GM21576 (cell line): ENCODE measurements around the gene TMED1.

Source experiments
- ATAC-seq: cut with Tn5 transposase; IDR thresholded peaks from one replicate; pipeline ENCODE4 v1.9.1; 2021; ENCODE audit warnings: mild to moderate bottlenecking, moderate library complexity; ENCODE audit not compliant: unreplicated experiment

Gene TMED1

DNA sequence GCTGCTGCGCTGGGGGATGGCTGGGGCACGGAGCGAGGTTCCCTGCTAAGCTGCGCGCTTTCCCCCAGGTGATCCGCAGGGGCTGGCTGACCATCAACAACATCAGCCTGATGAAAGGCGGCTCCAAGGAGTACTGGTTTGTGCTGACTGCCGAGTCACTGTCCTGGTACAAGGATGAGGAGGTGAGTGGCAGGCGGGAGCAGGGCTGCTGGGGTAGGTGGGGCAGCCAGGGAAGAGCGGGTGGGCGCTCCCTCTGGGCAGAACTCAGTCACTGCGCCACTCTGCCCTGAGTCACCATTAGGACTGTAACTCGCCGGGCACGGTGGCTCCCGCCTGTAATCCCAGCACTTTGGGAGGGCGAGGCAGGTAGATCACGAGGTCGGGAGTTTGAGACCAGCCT, 23.8 kb downstream of the TMED1 start:
- no peak for ATAC-seq

DNA sequence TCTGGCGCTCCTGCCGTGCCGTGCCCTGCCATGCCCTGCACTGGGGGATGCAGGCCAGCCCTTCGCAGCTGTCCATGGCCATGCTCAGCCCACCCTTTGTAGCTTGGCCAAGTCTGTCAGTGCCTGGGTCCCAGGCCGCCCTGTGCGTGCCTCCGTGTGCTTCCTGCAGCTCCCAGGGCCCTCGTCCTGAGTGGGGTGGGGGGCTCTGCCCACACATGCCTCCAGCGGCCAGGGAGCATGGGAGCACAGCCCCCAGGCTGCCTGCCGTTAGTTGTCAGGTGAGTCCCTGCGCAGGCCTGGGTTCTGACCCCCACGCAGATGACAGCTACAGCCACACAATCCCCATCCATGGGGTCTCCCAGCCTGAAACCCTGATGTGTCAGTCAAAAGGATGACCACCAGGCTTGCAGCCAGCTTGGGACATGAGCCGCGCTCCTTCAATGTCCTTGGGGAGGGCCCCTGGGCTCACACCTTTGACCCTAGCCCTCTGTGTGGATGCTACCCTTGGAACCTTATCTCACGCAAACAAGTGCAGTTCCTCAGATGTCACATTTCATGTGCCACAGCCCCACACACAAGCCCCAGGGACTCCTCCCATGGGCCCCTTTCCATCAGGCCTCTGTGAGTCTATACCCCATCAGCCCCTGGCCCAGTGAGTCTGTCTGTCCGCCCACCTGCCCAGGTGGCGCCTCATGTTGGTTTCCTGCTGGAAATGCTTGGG, 24.5 kb downstream of the TMED1 start:
- ATAC-seq = no peak

DNA sequence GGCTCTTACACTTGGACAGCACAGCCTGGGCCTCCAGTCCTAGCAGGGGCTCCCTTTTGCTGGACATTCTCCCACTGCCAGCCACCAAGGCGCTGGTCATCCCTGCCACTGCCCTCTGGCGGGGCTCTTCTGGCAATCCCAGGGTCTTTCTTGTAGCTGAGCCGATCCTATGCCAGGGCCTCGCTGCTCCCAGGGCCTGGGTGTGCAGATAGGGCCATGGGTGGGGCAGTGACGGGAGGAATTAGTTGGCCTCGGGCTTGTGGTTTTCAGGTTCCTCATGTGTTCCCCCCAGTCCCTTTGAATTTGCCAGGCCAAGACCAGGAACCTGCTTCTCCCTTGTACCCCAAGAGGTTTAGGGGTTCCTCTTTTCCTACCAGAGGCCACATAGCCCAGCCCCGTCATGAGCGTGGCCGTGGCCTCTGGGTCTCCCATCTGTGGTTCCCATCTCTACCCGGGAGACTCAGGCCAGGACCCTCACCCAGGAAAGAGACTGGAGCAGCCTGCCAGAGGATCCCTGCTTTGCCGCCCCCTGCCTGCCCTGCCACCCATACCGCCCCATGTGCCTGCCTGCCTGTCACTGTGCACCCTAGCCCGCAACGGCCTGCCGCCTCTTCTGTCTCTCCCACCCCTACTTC, 26.2 kb downstream of the TMED1 start:
- ATAC-seq = no peak

DNA sequence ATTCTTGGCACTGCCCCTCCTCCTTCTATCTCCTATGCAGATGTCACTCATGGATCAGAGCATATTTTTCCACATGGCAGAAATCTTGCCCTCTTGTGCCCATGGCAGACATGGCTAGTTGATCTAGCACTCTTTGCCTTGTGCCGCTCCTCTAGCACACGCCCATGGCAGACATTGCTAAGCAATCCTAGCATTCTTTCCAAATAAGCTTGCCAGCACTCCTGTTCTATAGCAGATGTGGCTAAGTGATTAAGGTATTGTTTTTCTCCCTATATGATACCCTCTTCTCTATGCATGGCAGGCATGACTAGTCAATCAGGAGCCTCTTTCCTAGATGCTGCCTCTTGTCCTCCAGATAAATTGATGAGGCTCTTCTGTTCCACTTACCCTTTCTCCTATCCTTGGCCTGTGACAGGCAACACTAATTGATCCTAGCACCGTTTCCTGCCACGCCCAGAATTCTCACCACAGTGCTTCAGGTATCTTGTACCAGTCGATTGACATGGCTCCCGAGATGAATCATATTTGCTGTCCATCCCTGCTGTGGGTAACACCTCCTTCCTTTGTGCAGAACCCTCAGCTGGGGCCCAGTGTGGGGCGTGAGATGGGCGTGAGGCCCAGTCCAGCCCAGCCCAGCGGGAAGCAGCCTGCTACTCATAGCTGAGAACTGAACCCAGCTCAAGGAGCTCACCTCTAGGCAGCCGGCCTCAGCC, 26.9 kb downstream of the TMED1 start:
- no peak for ATAC-seq

DNA sequence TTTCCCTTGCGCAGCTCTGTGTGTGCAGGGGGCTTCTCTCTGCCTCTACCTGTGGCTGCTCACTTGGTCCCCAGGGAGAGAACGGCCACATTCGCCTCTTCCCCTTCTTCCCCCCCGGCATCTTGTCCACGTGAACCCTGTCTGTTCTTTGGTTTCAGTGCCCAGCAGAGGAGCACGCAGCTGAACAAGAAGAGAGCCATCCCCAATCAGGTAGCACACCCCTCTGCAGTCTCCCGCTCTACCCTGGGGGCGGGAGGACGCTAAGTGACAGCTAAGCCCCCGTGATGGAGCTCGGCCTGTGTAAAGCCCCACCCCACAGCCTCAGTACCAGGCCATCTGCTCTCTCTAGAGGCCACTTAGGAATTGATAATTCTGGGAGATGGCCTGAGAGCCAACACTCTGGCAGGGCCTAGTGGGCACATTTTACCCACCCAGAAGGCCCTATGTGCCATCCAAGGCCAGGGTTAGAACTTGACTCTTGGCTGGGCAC, 30.2 kb downstream of the TMED1 start:
- no peak for ATAC-seq

DNA sequence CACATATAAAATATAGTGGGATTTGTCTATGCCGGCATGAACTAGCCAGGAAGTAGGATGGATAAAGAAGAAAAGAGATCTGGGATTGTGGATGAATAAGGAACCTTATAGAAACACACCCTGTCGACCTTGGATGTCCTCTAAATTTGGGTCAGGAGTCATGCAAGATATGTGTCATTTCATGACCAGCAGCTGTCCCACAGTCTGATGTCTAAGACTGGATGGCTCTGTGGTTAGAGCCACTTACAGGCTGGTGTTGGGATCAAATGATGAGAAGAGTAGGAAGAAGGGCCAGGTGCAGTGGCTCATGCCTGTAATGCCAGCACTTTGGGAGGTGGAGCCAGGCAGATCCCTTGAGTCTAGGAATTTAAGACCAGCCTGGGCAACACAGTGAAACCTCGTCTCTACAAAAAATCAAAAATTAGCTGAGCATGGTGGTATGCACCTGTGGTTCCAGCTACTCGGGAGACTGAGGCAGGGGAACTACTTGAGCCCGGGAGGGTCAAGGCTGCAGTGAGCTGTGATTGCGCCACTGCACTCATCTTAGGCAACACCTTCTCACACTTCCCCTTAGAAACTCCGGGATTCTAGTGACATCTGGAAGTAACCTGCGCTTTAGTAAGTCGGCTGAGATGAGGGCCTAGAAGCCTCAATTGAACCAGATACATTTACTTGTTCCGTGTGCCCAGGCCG, 30.8 kb downstream of the TMED1 start:
- no peak for ATAC-seq

DNA sequence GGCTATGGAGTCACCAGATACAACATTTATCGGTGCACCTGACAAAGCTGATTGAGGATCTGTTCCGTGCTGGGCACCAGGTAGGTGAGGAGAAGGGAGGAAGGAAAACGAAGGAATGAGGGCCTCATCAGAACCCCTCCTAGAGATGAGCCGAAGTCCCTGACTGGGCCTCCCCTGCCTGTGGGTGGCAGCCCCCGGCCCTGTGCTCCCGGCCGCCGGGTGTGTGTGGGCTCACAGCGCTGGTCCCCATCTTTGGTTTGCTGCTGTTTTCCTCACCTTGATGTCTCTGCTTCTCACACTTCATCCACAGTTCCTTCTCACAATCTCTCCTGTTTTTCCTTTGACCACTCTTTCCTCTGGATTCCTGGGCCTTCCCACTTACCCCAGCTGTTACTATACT, 32.8 kb downstream of the TMED1 start:
- ATAC-seq = no peak

DNA sequence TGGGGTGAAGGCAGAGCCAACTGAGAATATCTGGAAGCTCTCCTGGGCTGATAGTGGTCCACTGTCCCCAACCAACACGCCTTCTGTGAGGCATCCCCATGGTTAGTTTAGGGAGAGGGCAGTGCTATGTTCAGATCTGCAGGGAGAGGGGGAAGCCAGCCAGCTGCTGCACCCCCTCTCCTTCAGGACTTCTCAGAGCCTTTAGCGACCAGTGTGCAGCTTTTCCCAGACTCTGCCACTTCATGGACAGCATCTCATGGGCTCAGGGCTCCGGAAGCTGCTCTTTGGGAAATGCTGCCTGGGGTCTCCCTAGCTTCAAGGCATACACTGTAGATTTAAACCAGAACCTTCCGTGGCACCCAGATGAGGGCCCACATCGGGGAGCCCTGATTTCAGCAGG, 33.5 kb downstream of the TMED1 start:
- ATAC-seq = no peak

DNA sequence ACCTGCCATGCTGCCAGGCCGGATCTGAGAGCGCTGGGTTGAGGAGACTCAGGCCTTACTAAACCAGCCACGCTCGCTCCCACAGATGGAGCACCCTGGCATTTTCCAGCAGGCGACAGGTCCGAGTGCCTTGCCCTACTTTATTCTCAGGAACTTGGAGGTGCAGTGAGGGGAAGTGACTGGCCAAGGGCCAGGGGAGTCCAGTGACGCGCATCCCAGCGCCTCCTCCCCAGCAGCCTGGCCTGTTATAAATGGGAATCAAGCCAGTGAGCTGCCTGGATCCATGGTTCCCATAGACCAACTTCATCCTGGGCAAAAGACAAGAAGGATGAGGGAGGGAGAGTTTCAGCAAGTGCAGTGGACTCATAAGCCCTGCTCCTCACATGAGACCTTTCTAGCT, 35.5 kb downstream of the TMED1 start:
- no peak for ATAC-seq

DNA sequence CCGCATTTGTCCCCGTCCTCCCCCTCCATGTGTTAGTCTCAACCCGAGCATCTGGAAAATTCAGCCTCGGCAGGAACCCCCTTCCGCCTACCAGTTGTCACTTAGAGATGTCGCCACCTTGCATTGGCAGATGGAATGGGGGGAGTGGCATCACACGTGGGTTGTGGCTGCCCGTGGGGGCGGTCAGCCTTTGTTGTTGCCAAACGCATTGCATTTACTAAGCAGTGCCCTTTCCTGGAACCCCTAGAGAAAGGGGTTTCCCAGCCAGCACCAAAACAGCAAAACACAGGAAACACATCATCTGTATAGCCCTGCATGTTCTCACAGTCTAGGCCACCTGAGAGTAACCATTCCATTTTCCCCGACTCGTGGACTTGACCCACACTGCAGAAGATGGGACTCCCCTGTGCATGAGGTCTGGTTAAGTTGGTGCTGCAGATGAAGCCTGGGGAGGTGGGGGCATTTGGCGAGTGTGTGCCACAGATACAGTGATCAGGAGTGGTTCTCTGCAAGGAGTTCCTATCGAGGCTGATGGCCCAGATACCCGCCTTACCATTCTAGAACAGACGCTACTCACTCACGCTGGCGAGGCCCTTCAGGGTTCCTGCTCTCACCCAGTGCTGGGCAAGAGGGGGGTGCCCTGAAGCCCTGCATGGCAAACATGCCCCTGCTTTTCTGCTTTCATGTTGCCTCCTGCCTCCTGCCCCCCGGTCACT, 38.3 kb downstream of the TMED1 start:
- no peak for ATAC-seq

DNA sequence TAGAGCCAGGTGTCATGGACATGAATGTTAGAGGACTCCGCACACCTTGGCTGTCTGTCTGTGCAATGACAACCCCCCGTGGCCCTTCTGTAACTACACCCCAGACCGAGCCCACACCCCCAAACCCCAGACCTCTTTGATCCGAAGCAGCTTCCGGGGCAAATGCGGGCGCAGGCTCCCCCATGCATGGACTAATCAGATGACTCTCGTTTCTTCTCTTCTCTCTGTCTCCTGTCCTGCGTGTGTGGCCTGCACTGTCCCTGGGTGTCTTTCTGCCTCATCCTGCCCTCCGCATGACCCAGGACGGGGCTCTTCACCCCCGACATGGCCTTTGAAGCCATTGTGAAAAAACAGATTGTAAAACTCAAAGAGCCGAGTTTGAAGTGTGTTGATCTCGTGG, 38.9 kb downstream of the TMED1 start:
- ATAC-seq = no peak

DNA sequence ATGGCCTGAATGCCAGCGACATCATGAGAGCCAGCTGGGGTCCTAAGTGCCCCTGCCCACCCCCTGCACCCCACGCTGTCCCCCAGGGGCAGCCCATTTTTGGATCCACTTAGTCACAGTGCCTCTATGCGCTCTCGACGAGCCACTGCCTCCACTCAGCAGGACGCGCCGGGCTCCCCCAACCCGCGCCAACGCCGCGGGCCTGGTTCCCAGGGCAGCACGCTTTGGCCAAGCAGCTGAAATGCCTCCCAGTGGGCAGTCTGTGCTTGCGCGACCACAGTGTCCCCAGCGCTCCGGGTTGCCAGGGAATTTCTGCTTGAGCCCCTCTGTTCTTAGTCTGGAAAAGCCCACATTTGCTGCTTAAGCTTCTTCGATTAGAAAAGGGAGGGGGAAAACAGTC, 39.4 kb downstream of the TMED1 start:
- no peak for ATAC-seq

DNA sequence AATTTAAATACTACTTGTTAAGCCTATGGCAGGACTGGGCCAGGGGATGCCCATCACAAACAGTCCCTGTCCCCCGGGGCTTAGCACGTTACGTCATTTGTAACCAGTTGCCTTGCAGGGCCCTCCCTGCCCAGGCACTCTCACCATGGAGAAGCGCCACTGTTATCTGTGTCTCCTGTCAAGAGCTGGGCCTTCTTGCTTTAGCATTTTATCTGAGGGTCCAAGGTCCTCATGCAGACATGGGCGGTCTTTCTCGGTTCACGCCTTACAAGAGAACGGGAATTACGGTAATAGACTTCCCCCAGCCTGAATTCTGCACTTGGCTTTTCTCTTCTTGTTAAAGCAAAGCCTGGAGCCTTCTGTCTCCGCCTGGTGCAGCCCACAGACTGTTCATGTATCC, 46.1 kb downstream of the TMED1 start:
- ATAC-seq = no peak

DNA sequence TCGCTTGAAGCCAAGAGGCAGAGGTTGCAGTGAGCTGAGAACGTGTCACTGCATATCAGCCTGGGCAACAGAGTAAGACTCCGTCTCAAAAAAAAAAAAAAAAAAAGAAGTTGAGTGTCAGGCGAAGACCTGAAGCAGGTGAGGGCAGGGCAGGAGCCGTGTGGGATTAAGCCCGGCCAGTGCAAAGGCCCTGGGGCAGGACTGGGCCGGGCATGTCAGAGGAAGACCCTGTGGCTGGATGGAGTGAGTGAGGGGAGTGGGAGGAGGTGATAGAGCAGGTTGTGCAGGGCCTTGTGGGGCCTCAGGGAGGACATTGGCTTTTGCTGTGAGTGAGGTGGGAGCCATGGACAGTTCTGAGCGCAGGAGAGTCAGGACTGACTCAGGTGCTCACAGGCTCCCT, 47.9 kb downstream of the TMED1 start:
- ATAC-seq = no peak

DNA sequence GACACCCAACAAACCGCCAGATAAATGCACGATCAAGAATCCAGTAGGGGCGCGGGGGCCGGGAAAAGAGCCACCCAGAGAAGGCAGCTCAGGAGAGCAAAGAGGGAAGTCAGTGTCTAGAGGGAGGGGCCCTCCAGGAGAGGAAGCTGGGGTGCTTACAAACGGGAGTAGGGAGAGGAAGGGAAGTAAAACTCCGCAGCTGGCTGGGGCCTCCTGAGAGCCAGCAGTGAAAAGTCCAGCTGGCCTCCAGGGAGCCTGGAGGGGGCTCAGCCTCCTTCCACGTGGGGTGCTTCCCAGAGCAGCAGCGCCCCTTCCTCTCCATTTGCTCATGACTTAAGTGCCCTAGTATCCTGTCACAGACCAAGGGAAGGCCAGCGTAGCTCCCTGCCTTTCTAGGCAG, 51.8 kb downstream of the TMED1 start:
- ATAC-seq = no peak

DNA sequence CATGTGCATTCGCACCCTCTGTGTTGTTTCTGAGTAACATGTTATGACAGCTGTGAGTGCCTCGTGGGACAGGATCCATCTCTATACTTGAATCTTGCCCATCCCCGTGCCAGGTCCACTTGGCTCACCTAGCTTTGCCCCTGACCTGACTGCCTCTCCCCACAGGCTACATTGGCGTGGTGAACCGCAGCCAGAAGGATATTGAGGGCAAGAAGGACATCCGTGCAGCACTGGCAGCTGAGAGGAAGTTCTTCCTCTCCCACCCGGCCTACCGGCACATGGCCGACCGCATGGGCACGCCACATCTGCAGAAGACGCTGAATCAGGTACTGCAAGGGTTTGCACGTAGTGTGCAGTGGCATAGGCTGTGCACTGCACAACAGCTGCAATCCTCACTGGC, 53.2 kb downstream of the TMED1 start:
- ATAC-seq = no peak
